Prostate gland (tissue), 2 donors: ENCODE results near the gene CSF3.

Source experiments
- CTCF ChIP-seq, 4 experiments: fragments of 200-600 bp in 2 of 4; fragments of 450-650 bp in 2 of 4; sonication (generic) in 2 of 4; IDR thresholded peaks; 1 replicate in 3 of 4; 2 replicates in 1 of 4; pipeline ENCODE4 v1.5.1; 2016 to 2019; ENCODE audit warnings: antibody characterized with exemption in 4 of 4, mild to moderate bottlenecking in 2 of 4, moderate library complexity in 2 of 4
- POLR2AphosphoS5 ChIP-seq: sonication (generic); formaldehyde crosslinking; IDR thresholded peaks from one replicate; pipeline ENCODE4 v1.6.1; 2017; ENCODE audit warnings: antibody characterized with exemption

DNA sequence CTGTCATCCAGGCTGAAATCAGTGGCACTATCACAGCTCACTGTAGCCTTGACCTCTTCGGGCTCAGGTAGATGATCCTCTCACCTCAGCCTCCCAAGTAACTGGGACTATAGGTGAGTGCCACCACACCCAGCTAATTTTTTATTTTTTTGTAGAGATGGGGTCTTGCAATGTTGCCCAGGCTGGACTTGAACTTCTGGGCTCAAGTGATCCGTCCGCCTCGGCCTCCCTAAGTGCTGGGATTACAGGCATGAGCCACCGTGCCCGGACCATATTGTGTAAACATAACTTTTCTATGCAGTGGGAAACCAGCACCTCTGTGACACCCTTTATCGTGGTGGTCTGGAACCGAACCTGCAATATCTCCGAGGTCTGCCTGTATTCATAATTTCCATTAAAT is 11.2 kb upstream of the CSF3 start:
- no peak for TF ChIP-seq POLR2AphosphoS5
- no peak for TF ChIP-seq CTCF (IDR thresholded peaks at IDR 0.05)
